Measurements from ENCODE around the gene XYLT1. TPM values are rescaled to one million over a fixed set of nuclear protein-coding genes. Genes with fewer than 3 reads are reported as not detected.

XYLT1 gene
- polyA plus RNA-seq, 1 donor = 9.9 TPM

DNA sequence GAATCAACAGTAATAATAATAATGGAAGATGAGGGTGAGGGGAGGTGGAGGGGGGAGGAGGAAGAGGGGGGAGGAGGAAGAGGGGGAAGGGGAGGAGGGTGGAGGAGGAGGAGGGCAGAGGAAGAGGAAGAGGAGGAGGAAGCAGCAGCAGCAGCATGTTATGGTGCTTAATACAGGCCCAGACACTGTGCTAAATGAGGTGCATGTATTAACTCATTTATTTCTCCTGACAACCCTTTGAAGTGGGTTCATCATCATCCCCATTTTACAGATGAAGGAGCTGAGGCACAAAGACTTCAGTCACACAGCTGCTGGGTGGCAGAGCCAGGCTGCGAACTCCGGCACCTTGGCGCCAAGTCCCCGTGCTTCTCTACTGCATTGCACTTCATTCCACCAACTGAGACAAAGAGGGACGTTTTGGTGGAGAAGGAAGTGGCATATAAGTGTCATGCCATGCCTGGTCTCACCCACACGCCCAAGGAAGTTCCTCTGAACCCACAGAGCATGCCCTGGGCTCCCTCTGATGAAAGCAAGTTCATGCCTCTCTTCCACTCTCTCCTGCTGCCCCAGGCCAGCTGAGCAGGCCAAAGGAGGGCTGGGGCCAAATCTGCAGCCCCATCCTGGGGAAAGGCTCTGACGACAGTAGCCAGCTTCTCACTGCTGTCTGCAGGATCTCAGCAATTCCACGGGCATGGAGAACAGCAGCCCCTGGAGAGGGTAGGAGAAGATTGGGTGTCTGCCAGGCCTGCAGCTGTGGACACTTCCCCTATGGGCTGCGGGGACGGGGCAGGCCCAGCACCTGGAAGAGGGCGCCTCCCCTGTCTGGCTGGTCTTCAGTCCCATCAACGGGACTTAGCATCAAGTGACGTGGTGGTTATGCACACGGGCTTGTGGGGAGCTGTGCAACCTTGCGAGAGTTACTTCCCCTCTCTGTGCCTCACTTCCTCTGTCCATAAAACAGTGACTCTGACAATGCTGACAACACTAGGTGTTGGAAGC is 21.8 kb downstream of the XYLT1 start:
- WGBS (ENCODE audit: insufficient coverage, low lambda C conversion rate) = no CpG with 5 or more reads among the region's 15 CpGs
- H3K27me3 ChIP-seq (ENCODE audit: control insufficient read depth, insufficient read depth, low read length) = no peaks in the 10 kb centered on the region
- no peaks in the 10 kb centered on the region for H3K4me1 ChIP-seq (ENCODE audit: control insufficient read depth, insufficient read depth, low read length)
- H3K36me3 ChIP-seq (ENCODE audit: control insufficient read depth, insufficient read depth, low read length) = peaks cover 2% of the 10 kb centered on the region
- H3K4me3 ChIP-seq (ENCODE audit: low read length) = no peak overlapping the region
- H3K27ac ChIP-seq (ENCODE audit: low read length) = no peak overlapping the region
- DNase-seq = no peak
- H3K9me3 ChIP-seq (ENCODE audit: control insufficient read depth, low read depth, low read length) = no peaks in the 10 kb centered on the region

- peak in 1 of 2 donors; percentile 23 for DNase-seq
- Histone ChIP-seq H3K4me1 (ENCODE audit: control insufficient read depth, insufficient read depth, low read length) (no peaks in the 10 kb centered on the region), H3K27me3 (ENCODE audit: control insufficient read depth, insufficient read depth, low read length) (no peaks in the 10 kb centered on the region), H3K27ac (ENCODE audit: low read length) (no peak overlapping the region), H3K36me3 (ENCODE audit: control insufficient read depth, insufficient read depth, low read length) (peaks cover 2% of the 10 kb centered on the region), H3K9me3 (ENCODE audit: control insufficient read depth, low read depth, low read length) (no peaks in the 10 kb centered on the region), H3K4me3 (ENCODE audit: low read length) (no peak overlapping the region)
- no CpG with 5 or more reads among the region's 5 CpGs for WGBS (ENCODE audit: insufficient coverage, low lambda C conversion rate)
Observed at GRCh38 chr16:17447101-17447569, 23.6 kb downstream of the XYLT1 start.

DNA sequence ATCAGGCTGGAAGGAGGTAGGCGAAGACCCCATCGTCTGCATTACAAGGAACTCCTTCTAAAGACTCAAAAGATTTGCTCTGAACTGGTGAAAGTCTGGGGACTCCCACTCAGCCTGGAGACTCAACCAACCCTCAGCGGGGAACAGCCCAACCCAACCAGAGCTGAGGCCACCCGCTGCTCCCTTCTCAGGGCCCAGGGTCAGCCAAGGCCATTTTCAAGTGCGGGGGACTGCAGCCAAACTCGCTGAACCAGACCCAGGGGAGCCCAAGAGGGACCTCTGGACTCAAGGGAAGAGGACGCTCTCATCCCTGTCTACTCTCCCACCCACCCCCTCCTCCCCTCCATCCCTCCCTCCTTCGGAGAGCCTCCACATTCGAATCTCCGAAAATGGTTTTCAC is 24.1 kb downstream of the XYLT1 start:
- Histone ChIP-seq H3K27me3 (ENCODE audit: control insufficient read depth, insufficient read depth, low read length) (no peaks in the 10 kb centered on the region), H3K9me3 (ENCODE audit: control insufficient read depth, low read depth, low read length) (no peaks in the 10 kb centered on the region), H3K4me1 (ENCODE audit: control insufficient read depth, insufficient read depth, low read length) (no peaks in the 10 kb centered on the region), H3K27ac (ENCODE audit: low read length) (no peak overlapping the region), H3K4me3 (ENCODE audit: low read length) (no peak overlapping the region), H3K36me3 (ENCODE audit: control insufficient read depth, insufficient read depth, low read length) (peaks cover 2% of the 10 kb centered on the region)
- WGBS (ENCODE audit: insufficient coverage, low lambda C conversion rate) = no CpG with 5 or more reads among the region's 10 CpGs
- no peak for DNase-seq

GRCh38 chr16:17445421-17445820 is 25.3 kb downstream of the XYLT1 start:
- no peaks in the 10 kb centered on the region for H3K4me1 ChIP-seq (ENCODE audit: control insufficient read depth, insufficient read depth, low read length)
- no peaks in the 10 kb centered on the region for H3K27me3 ChIP-seq (ENCODE audit: control insufficient read depth, insufficient read depth, low read length)
- no peak overlapping the region for H3K27ac ChIP-seq (ENCODE audit: low read length)
- no peak overlapping the region for H3K4me3 ChIP-seq (ENCODE audit: low read length)
- peaks cover 2% of the 10 kb centered on the region for H3K36me3 ChIP-seq (ENCODE audit: control insufficient read depth, insufficient read depth, low read length)
- no CpG with 5 or more reads among the region's 12 CpGs for WGBS (ENCODE audit: insufficient coverage, low lambda C conversion rate)
- no peaks in the 10 kb centered on the region for H3K9me3 ChIP-seq (ENCODE audit: control insufficient read depth, low read depth, low read length)
- no peak for DNase-seq

GRCh38 chr16:17444658-17445057 is 26.1 kb downstream of the XYLT1 start:
- no peak for DNase-seq
- H3K36me3 ChIP-seq (ENCODE audit: control insufficient read depth, insufficient read depth, low read length) = peaks cover 2% of the 10 kb centered on the region
- no peak overlapping the region for H3K27ac ChIP-seq (ENCODE audit: low read length)
- H3K9me3 ChIP-seq (ENCODE audit: control insufficient read depth, low read depth, low read length) = no peaks in the 10 kb centered on the region
- no CpG with 5 or more reads among the region's 1 CpG for WGBS (ENCODE audit: insufficient coverage, low lambda C conversion rate)
- no peaks in the 10 kb centered on the region for H3K27me3 ChIP-seq (ENCODE audit: control insufficient read depth, insufficient read depth, low read length)
- H3K4me1 ChIP-seq (ENCODE audit: control insufficient read depth, insufficient read depth, low read length) = no peaks in the 10 kb centered on the region
- no peak overlapping the region for H3K4me3 ChIP-seq (ENCODE audit: low read length)

DNA sequence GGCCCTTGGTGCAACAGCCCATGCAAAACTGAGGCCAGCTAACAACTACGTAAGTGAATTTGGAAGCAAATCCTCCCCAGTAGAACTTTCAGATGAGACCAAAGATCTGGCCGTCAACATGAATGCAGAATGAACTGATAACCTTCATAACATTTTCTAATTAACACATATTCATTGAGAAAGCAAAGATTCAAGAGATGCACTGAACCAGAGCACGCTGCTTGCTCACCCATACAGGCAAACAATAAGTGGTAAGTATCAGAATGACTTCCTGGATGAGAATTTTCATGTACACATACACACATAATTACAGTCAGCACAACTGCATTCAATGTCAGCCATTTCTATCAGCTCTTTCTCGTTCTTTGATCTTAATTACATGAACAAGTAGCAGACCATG is 30.6 kb downstream of the XYLT1 start:
- no peaks in the 10 kb centered on the region for H3K36me3 ChIP-seq (ENCODE audit: control insufficient read depth, insufficient read depth, low read length)
- no peaks in the 10 kb centered on the region for H3K27me3 ChIP-seq (ENCODE audit: control insufficient read depth, insufficient read depth, low read length)
- no peaks in the 10 kb centered on the region for H3K4me1 ChIP-seq (ENCODE audit: control insufficient read depth, insufficient read depth, low read length)
- H3K4me3 ChIP-seq (ENCODE audit: low read length) = no peak overlapping the region
- WGBS (ENCODE audit: insufficient coverage, low lambda C conversion rate) = 83% methylated on average over 2 of the region's 4 CpGs
- H3K27ac ChIP-seq (ENCODE audit: low read length) = no peak overlapping the region
- no peaks in the 10 kb centered on the region for H3K9me3 ChIP-seq (ENCODE audit: control insufficient read depth, low read depth, low read length)
- no peak for DNase-seq

DNA sequence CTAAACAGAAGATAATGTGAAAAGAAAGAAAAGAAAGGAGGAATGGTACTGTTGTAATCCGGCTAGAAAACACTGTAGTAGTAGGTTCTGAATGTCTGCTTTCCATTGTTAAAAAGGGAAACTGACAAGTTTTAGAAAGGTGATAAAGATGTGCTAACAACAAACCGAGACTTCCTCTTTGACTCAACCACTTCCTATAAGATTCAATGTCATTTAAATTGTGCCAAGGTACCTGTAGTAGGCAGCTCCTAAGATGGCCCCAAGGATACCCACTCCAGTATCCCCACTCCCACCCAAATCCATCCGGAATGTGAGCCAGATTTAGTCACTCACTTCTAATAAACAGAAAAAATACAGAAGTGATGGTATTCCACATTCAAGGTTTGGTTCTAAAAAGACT is 31.2 kb downstream of the XYLT1 start:
- Histone ChIP-seq H3K9me3 (ENCODE audit: control insufficient read depth, low read depth, low read length) (no peaks in the 10 kb centered on the region), H3K4me1 (ENCODE audit: control insufficient read depth, insufficient read depth, low read length) (no peaks in the 10 kb centered on the region), H3K4me3 (ENCODE audit: low read length) (no peak overlapping the region), H3K36me3 (ENCODE audit: control insufficient read depth, insufficient read depth, low read length) (no peaks in the 10 kb centered on the region), H3K27me3 (ENCODE audit: control insufficient read depth, insufficient read depth, low read length) (no peaks in the 10 kb centered on the region), H3K27ac (ENCODE audit: low read length) (no peak overlapping the region)
- DNase-seq = no peak
- WGBS (ENCODE audit: insufficient coverage, low lambda C conversion rate) = 90% methylated on average over 1 of the region's 3 CpGs

DNA sequence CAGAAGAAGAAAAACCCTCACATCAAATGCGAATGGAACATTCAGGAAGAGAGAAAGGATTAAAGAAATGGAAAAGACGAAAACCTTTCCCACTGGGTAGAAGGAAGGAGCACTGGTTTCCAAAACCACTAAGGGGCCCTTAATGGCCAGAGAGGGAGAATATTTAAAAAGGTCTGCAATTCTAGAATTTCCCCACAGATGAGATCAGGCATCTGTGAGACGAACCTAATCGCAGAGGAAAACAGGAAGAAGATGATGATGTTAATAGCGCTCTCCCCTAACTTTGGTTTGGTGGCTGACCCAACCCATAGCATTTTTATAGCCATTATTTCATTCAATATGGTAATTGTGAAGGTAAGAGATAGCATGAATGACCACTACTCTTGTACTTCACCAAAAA is 32.8 kb downstream of the XYLT1 start:
- H3K9me3 ChIP-seq (ENCODE audit: control insufficient read depth, low read depth, low read length) = no peaks in the 10 kb centered on the region
- DNase-seq = no peak
- H3K36me3 ChIP-seq (ENCODE audit: control insufficient read depth, insufficient read depth, low read length) = no peaks in the 10 kb centered on the region
- no peak overlapping the region for H3K27ac ChIP-seq (ENCODE audit: low read length)
- H3K4me1 ChIP-seq (ENCODE audit: control insufficient read depth, insufficient read depth, low read length) = no peaks in the 10 kb centered on the region
- no peak overlapping the region for H3K4me3 ChIP-seq (ENCODE audit: low read length)
- 89% methylated on average over 4 of the region's 5 CpGs for WGBS (ENCODE audit: insufficient coverage, low lambda C conversion rate)
- no peaks in the 10 kb centered on the region for H3K27me3 ChIP-seq (ENCODE audit: control insufficient read depth, insufficient read depth, low read length)

- WGBS (ENCODE audit: insufficient coverage, low lambda C conversion rate) = 60% methylated on average over 2 of the region's 13 CpGs
Observed at GRCh38 chr16:17437127-17437720, 33.5 kb downstream of the XYLT1 start.

DNA sequence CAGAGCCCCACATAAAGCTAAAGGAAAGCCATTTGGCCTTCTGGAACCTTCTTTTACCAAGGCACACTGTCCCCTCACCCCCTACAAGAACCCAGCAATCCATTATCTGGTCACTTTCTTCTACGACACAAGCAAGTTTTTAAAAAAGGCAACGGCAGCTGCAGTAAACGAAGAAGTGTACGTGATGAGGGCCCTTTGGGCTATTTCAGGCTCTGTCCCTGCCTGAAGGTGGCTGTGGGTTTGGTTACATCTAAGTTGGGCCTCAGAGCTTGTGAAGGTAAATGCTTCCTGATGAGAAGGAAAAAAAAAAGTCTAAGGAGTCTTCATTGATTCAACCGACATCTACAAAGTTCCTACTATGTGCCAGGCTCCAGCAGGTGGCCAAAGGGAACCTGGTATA is 35.4 kb downstream of the XYLT1 start:
- DNase-seq = no peak
- Histone ChIP-seq H3K4me1 (ENCODE audit: control insufficient read depth, insufficient read depth, low read length) (no peaks in the 10 kb centered on the region), H3K27ac (ENCODE audit: low read length) (no peak overlapping the region), H3K27me3 (ENCODE audit: control insufficient read depth, insufficient read depth, low read length) (no peaks in the 10 kb centered on the region), H3K4me3 (ENCODE audit: low read length) (no peak overlapping the region), H3K36me3 (ENCODE audit: control insufficient read depth, insufficient read depth, low read length) (no peaks in the 10 kb centered on the region), H3K9me3 (ENCODE audit: control insufficient read depth, low read depth, low read length) (no peaks in the 10 kb centered on the region)
- no CpG with 5 or more reads among the region's 5 CpGs for WGBS (ENCODE audit: insufficient coverage, low lambda C conversion rate)

More at GRCh38 chr16:17437127-17437720, 33.5 kb downstream of the XYLT1 start:
- Histone ChIP-seq H3K9me3 (ENCODE audit: control insufficient read depth, low read depth, low read length) (no peaks in the 10 kb centered on the region), H3K36me3 (ENCODE audit: control insufficient read depth, insufficient read depth, low read length) (no peaks in the 10 kb centered on the region), H3K4me1 (ENCODE audit: control insufficient read depth, insufficient read depth, low read length) (no peaks in the 10 kb centered on the region), H3K27ac (ENCODE audit: low read length) (no peak overlapping the region), H3K4me3 (ENCODE audit: low read length) (no peak overlapping the region), H3K27me3 (ENCODE audit: control insufficient read depth, insufficient read depth, low read length) (no peaks in the 10 kb centered on the region)
- DNase-seq = no peak
